ENCODE measurements around the gene PLAAT1. TPM values are rescaled to one million over a fixed set of nuclear protein-coding genes. Genes with fewer than 3 reads are reported as not detected.

The PLAAT1 gene
- total RNA-seq, 3 donors from 2014 or later: 0.73 TPM; not detected in 2

GRCh38 chr3:193271101-193271840, 30.2 kb downstream of the PLAAT1 start:
- TF ChIP-seq, protein P1, sequence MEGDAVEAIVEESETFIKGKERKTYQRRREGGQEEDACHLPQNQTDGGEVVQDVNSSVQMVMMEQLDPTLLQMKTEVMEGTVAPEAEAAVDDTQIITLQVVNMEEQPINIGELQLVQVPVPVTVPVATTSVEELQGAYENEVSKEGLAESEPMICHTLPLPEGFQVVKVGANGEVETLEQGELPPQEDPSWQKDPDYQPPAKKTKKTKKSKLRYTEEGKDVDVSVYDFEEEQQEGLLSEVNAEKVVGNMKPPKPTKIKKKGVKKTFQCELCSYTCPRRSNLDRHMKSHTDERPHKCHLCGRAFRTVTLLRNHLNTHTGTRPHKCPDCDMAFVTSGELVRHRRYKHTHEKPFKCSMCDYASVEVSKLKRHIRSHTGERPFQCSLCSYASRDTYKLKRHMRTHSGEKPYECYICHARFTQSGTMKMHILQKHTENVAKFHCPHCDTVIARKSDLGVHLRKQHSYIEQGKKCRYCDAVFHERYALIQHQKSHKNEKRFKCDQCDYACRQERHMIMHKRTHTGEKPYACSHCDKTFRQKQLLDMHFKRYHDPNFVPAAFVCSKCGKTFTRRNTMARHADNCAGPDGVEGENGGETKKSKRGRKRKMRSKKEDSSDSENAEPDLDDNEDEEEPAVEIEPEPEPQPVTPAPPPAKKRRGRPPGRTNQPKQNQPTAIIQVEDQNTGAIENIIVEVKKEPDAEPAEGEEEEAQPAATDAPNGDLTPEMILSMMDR (IDR thresholded peaks at IDR 0.05): no peak
- DNase-seq: no peak

GRCh38 chr3:193292386-193292785, 51.4 kb downstream of the PLAAT1 start:
- TF ChIP-seq, protein P1 (IDR thresholded peaks at IDR 0.05): no peak

More at GRCh38 chr3:193271101-193271840, 30.2 kb downstream of the PLAAT1 start:
- intact Hi-C loops (cut with DNase I, micrococcal nuclease): no loop called here
- no peaks in the 10 kb centered on the region for H3K9me3 ChIP-seq
- H3K36me3 ChIP-seq (ENCODE audit: low read depth): no peaks in the 10 kb centered on the region
- ATAC-seq: no peak
- no peaks in the 10 kb centered on the region for H3K4me1 ChIP-seq (ENCODE audit: low read depth)
- H3K4me3 ChIP-seq: no peak overlapping the region

GRCh38 chr3:193295985-193296384, 55.0 kb downstream of the PLAAT1 start:
- Histone ChIP-seq H3K4me3 (no peak overlapping the region), H3K36me3 (ENCODE audit: low read depth) (no peaks in the 10 kb centered on the region), H3K4me1 (ENCODE audit: low read depth) (no peaks in the 10 kb centered on the region), H3K9me3 (no peaks in the 10 kb centered on the region)
- DNase-seq (no peak), ATAC-seq (no peak)
- intact Hi-C loops (cut with DNase I, micrococcal nuclease): no loop called here
- TF ChIP-seq, protein P1 (IDR thresholded peaks at IDR 0.05): no peak

More at GRCh38 chr3:193292386-193292785, 51.4 kb downstream of the PLAAT1 start:
- no peak for DNase-seq
- no peaks in the 10 kb centered on the region for H3K4me1 ChIP-seq (ENCODE audit: low read depth)
- no peaks in the 10 kb centered on the region for H3K36me3 ChIP-seq (ENCODE audit: low read depth)
- no peak for ATAC-seq
- H3K4me3 ChIP-seq: no peak overlapping the region
- no peaks in the 10 kb centered on the region for H3K9me3 ChIP-seq
- intact Hi-C loops (cut with DNase I, micrococcal nuclease): no loop called here

DNA sequence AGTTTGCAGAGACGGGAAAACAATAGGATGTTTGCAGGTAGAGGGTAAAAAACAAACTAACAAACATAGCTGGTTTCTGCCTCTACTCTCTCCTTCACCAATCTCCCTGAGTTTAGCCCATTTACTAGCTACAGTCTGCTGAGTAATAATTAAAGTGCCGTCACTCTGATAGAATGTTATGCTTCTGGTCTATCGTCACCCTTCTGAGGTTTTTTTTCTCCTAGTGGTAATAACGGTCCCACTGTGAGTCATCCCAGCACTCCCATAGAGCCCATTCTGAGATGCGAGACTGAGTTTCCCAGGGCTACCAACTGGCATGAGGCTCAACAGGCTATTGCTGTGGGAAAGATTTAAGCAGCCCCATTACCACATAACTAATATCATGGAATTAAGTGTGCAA, 56.4 kb downstream of the PLAAT1 start:
- TF ChIP-seq, protein P1 (IDR thresholded peaks at IDR 0.05): no peak
- H3K36me3 ChIP-seq (ENCODE audit: low read depth): no peaks in the 10 kb centered on the region
- no peaks in the 10 kb centered on the region for H3K4me1 ChIP-seq (ENCODE audit: low read depth)
- H3K4me3 ChIP-seq: no peak overlapping the region
- intact Hi-C loops (cut with DNase I, micrococcal nuclease): no loop called here
- H3K9me3 ChIP-seq: no peaks in the 10 kb centered on the region
- no peak for DNase-seq
- no peak for ATAC-seq

DNA sequence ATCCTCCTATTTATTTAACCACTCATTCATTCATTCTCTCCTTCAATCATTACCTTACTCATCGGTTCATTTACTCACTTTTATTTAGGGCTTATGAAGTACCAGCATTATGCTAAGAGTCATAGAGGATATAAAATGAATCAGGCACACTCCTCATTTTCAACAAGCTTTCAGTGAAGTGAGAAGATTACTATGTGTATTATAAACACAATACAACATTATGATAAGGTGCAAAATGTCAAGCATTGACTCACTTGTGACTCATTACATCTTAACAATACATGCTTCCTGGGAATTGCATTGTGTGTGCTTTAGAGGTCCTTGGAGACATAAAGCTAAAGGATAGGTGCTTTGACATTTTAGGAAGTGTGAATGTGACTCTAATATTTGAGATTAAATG, 60.4 kb downstream of the PLAAT1 start:
- Histone ChIP-seq H3K36me3 (ENCODE audit: low read depth) (no peaks in the 10 kb centered on the region), H3K4me3 (no peak overlapping the region), H3K9me3 (no peaks in the 10 kb centered on the region), H3K4me1 (ENCODE audit: low read depth) (no peaks in the 10 kb centered on the region)
- DNase-seq (no peak), ATAC-seq (no peak)
- intact Hi-C loops (cut with DNase I, micrococcal nuclease): no loop called here
- TF ChIP-seq, protein P1 (IDR thresholded peaks at IDR 0.05): no peak
